ENCODE results near the gene PAX9. TPM values are rescaled to one million over a fixed set of nuclear protein-coding genes. Genes with fewer than 3 reads are reported as not detected.

Gene PAX9
- total RNA-seq, 4 donors from 2014 or later: 0.11 to 1.2 (median 0.64) TPM

DNA sequence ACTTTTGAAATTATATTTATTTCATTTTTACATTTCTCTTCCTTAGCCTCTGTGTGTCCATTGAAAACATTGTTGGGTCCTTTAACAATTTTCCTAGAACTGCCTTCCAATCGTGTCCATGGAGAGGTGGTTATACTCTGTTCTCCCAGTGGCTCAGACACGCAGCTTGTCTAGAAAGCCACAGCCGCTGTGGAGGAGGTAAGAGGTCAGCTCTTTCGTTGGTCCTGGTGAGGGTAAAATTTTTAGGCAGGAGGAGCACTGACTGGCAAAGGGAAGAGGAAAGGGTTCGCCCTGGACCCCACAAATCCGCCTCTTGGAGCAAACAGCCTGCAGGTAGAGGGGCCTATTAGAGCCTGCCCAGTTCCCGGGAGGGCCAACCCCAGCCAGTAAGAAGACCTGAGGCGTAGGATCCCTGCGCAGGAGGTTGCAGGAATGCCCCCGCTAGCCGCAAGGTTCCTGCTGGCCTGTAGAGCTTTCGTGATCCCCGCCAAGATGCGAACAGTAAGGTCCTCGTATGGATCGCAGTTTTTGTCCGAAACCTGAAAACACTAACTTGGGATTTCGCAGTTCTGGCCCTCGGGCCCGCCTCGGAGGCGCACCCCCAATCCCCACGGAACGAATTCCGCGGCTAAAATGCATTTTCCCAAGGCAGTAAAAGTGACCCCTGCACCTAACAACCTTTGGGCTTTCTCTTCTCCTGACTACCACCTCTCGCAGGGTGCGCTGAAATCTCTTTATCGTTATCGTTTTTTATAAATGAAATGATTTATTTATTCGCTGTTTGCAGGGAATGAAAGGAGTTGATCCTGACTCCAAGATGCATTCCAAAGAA, 7.5 kb upstream of the PAX9 start:
- intact Hi-C loops (cut with DNase I; ENCODE audit: low total_unique reads): loop anchor here (5.0 kb wide), 1 partner anchor 288 kb away; no protein-coding TSS in a partner anchor
- no peak overlapping the region for H3K4me3 ChIP-seq (ENCODE audit: low read depth, poor library complexity, severe bottlenecking)
- no peak for DNase-seq (ENCODE audit: low spot score in 2 of 2)
- WGBS, 2 donors: 13 to 16% methylated on average over 31 of the region's 31 CpGs
- TF ChIP-seq POLR2A (IDR thresholded peaks at IDR 0.05): no peak
- TF ChIP-seq, protein P1, sequence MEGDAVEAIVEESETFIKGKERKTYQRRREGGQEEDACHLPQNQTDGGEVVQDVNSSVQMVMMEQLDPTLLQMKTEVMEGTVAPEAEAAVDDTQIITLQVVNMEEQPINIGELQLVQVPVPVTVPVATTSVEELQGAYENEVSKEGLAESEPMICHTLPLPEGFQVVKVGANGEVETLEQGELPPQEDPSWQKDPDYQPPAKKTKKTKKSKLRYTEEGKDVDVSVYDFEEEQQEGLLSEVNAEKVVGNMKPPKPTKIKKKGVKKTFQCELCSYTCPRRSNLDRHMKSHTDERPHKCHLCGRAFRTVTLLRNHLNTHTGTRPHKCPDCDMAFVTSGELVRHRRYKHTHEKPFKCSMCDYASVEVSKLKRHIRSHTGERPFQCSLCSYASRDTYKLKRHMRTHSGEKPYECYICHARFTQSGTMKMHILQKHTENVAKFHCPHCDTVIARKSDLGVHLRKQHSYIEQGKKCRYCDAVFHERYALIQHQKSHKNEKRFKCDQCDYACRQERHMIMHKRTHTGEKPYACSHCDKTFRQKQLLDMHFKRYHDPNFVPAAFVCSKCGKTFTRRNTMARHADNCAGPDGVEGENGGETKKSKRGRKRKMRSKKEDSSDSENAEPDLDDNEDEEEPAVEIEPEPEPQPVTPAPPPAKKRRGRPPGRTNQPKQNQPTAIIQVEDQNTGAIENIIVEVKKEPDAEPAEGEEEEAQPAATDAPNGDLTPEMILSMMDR (IDR thresholded peaks at IDR 0.05): no peak

DNA sequence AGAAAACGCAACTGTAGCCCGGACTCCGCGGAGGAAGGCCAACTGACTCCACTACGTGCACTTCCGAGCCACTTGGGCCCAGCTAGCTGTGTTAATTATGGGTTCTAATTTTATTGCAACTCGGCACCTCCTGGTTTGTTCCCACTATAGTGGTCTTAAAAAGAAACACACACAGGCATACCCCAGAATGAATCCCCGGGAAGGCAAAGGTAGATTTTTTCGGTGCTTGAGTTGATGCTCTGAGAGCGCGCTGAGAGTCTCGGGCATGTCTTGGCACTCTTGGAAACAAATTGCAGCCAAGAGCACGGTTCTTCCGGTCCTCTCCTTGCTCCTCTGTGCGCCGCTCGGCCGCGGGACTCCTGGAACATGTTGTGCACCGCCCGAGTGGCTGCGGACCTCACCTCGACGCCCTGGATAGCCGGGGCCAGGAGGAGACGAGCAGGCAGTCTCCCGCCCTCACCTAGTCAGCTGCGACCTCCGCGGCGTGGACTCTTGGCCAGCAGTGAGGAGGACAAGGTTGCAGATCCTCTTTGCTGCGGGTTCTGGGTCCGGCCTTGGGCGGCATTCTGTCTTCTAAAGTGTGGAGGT, 6.8 kb upstream of the PAX9 start:
- intact Hi-C loops (cut with DNase I; ENCODE audit: low total_unique reads): loop anchor here (5.0 kb wide), 1 partner anchor 287 kb away; no protein-coding TSS in a partner anchor
- 10% methylated on average over 34 of the region's 34 CpGs for WGBS, 2 donors
- H3K4me3 ChIP-seq (ENCODE audit: low read depth, poor library complexity, severe bottlenecking): no peak overlapping the region
- DNase-seq (ENCODE audit: low spot score in 2 of 2): no peak
- TF ChIP-seq, protein P1 (IDR thresholded peaks at IDR 0.05): no peak
- no peak for TF ChIP-seq POLR2A (IDR thresholded peaks at IDR 0.05)

DNA sequence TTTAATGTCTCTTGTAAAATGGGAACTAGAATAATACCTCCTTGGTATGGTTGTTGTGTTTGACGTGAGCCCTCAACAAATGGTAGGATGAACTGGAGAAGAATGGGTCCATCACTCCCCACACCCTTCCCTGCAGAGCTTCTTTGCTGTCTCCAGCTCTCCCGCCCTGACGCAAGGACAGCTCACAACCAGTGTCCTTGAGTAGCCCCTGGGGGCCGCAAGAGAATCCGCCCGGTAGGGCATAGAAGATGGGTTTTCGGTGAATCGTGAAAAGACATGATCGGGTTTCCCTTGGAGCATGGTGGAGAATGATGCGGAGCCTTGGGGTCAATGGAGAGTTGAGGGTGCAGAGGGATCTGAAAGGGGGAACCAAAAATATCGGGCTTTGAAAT, 6.1 kb upstream of the PAX9 start:
- intact Hi-C loops (cut with DNase I; ENCODE audit: low total_unique reads): no loop called here
- no peak for DNase-seq (ENCODE audit: low spot score in 2 of 2)
- TF ChIP-seq, protein P1 (IDR thresholded peaks at IDR 0.05): no peak
- no peak for TF ChIP-seq POLR2A (IDR thresholded peaks at IDR 0.05)
- H3K4me3 ChIP-seq (ENCODE audit: low read depth, poor library complexity, severe bottlenecking): no peak overlapping the region
- WGBS, 2 donors: 16% methylated on average over 11 of the region's 11 CpGs

DNA sequence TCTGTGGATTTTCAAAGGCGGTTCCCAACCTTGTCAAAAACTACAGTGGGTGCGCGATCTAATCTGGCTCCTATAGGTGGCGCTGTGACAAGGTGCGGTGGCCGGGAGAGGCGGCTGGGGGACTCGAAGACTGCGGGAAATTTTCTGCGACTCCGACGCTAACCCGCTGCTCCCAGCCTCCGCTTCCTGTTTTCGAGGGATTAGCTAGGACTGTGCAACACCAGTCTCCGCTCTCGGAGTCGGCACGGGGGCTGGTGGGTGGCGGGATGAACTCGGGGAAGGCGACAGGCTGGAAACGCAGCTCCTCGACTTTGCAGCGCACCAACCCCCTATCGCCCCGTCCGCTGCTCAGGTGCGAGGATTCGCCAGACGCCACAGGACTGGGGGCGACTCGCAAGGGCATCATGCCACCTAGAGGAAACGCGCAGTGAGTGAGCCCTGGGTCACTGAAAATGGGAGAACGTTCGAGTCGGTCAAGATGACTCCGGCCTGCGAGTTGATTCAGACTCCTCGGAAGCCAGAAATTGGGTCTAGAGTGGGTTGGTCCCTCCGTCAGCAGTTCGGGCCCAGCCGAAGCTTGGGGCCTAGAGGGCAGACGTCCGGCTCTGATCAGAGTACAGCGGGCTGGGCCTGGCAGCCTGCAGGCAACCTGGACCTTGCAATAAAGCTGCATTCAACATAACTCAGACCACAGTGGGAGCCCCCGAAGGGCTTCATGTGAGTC, 5.5 kb upstream of the PAX9 start:
- WGBS, 2 donors: 11 to 19% methylated on average over 28 to 43 of the region's 48 CpGs
- DNase-seq (ENCODE audit: low spot score in 2 of 2): no peak
- TF ChIP-seq, protein P1 (IDR thresholded peaks at IDR 0.05): no peak
- TF ChIP-seq POLR2A (IDR thresholded peaks at IDR 0.05): no peak
- no peak overlapping the region for H3K4me3 ChIP-seq (ENCODE audit: low read depth, poor library complexity, severe bottlenecking)
- intact Hi-C loops (cut with DNase I; ENCODE audit: low total_unique reads): no loop called here

DNA sequence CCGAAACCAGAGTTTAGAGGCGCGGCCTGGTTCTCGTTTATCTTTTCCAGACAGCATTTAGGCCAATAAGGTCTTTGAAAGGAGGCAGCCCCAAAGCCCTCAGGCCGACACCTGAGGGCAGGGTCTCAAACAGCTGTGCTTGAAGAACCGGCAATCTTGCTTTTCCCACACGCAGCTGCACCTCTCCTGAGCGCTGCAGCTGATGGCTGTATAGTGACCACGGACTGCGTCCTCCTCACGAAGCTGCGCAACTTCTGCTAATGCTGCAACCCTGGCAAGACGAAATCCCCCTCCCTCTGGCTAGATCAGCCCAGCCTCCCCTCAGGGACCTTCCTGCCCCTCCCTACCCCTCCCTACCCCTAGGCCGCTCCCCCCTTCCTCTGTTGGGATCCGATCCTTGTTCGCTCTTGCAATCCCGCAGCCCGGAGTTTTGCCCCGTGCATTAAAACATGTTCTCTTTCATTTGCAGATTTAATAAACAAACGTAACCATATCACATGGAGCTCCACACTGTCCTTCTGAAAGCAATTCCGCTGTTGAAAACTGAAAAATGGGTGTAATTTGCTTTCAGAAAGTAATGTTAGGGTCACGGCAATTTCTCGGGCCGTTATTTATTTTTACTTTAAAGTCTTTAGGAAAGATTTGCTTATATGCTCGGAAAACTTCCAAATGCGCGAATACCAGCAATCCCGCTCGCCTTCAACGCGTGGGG, 4.8 kb upstream of the PAX9 start:
- WGBS, 2 donors: 15 to 16% methylated on average over 31 of the region's 31 CpGs
- intact Hi-C loops (cut with DNase I; ENCODE audit: low total_unique reads): no loop called here
- DNase-seq (ENCODE audit: low spot score in 2 of 2): no peak
- TF ChIP-seq, protein P1 (IDR thresholded peaks at IDR 0.05): no peak
- TF ChIP-seq POLR2A (IDR thresholded peaks at IDR 0.05): no peak
- H3K4me3 ChIP-seq (ENCODE audit: low read depth, poor library complexity, severe bottlenecking): no peak overlapping the region
